Measurements from ENCODE around the gene LIMA1.

DNA sequence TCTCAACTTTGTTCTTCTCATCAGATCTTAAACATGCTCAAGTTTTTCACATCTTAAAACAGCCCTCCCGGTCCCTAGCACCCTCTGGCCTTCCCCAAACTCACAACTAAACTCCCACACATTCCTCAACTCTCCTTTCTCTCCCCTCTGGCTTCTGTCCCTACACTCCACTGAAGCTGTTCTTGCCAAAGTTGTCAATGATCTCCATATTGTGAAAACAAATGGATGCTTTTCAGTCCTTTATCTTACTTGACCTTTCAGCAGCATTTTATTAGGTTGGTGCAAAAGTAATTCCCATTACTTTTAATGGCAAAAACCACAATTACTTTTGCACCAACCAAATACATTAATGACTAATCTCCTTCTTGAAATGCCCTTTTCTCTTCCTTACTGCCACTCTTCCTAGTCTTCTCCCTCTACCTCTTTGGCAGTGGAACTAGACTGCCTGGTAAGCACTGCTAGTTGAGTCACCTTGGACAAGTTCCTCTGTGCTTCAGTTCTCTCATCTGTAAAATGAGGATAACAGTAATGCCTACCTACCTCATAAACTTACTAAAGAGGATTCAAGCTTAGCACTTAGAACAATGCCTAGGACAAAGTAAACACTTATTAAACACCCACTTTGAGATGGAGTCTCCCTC, 132.2 kb downstream of the LIMA1 start:
- TF ChIP-seq, protein P1, sequence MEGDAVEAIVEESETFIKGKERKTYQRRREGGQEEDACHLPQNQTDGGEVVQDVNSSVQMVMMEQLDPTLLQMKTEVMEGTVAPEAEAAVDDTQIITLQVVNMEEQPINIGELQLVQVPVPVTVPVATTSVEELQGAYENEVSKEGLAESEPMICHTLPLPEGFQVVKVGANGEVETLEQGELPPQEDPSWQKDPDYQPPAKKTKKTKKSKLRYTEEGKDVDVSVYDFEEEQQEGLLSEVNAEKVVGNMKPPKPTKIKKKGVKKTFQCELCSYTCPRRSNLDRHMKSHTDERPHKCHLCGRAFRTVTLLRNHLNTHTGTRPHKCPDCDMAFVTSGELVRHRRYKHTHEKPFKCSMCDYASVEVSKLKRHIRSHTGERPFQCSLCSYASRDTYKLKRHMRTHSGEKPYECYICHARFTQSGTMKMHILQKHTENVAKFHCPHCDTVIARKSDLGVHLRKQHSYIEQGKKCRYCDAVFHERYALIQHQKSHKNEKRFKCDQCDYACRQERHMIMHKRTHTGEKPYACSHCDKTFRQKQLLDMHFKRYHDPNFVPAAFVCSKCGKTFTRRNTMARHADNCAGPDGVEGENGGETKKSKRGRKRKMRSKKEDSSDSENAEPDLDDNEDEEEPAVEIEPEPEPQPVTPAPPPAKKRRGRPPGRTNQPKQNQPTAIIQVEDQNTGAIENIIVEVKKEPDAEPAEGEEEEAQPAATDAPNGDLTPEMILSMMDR (conservative IDR thresholded peaks at IDR 0.05) = no peak
- TF ChIP-seq ZFX (IDR thresholded peaks at IDR 0.05) = no peak
